Measurements from ENCODE around the gene OPCML.

The OPCML gene

DNA sequence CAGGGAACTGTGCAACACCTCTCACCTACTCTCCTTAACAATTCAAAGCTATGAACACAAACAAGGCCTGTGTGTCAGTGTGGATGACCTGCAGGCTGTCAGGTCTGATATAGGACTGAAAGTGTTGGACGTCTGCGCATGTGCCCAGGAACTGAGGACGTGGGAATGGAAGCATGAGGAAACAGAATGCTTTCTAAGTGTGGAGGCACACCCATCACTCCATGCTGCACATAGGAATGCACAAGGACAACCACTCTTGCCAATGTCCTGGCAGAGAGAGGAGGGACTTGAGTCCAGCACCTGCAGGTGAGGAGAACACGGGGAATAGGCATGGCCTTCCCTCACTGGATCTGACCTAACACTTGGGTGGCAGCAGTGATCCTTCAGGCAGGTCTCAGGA is 874.3 kb downstream of the OPCML start:
- Histone ChIP-seq H3K27ac (ENCODE audit: low read depth, low read length) (no peak overlapping the region), H3K4me3 (ENCODE audit: low read depth, low read length) (no peak overlapping the region), H3K36me3 (ENCODE audit: insufficient read depth, low read length) (no peaks in the 10 kb centered on the region), H3K4me1 (ENCODE audit: control insufficient read depth, insufficient read depth, low read length, unreplicated experiment) (no peaks in the 10 kb centered on the region), H2AFZ (ENCODE audit: low read length, unreplicated experiment) (no peak overlapping the region), H3K79me2 (ENCODE audit: control insufficient read depth, insufficient read depth, low read length, unreplicated experiment) (no peaks in the 10 kb centered on the region), H3K27me3 (ENCODE audit: insufficient read depth, low read length) (no peaks in the 10 kb centered on the region)

GRCh38 chr11:132655187-132655855 is 877.0 kb downstream of the OPCML start:
- no peaks in the 10 kb centered on the region for H3K79me2 ChIP-seq (ENCODE audit: control insufficient read depth, insufficient read depth, low read length, unreplicated experiment)
- H3K4me1 ChIP-seq (ENCODE audit: control insufficient read depth, insufficient read depth, low read length, unreplicated experiment), result no peaks in the 10 kb centered on the region
- no peak overlapping the region for H3K4me3 ChIP-seq (ENCODE audit: low read depth, low read length)
- H3K27ac ChIP-seq (ENCODE audit: low read depth, low read length), result no peak overlapping the region
- H3K27me3 ChIP-seq (ENCODE audit: insufficient read depth, low read length), result no peaks in the 10 kb centered on the region
- no peak overlapping the region for H2AFZ ChIP-seq (ENCODE audit: low read length, unreplicated experiment)
- H3K36me3 ChIP-seq (ENCODE audit: insufficient read depth, low read length), result no peaks in the 10 kb centered on the region

- Histone ChIP-seq H3K4me3 (ENCODE audit: low read depth, low read length) (no peak overlapping the region), H3K27me3 (ENCODE audit: insufficient read depth, low read length) (no peaks in the 10 kb centered on the region), H2AFZ (ENCODE audit: low read length, unreplicated experiment) (no peak overlapping the region), H3K79me2 (ENCODE audit: control insufficient read depth, insufficient read depth, low read length, unreplicated experiment) (no peaks in the 10 kb centered on the region), H3K27ac (ENCODE audit: low read depth, low read length) (no peak overlapping the region), H3K36me3 (ENCODE audit: insufficient read depth, low read length) (no peaks in the 10 kb centered on the region), H3K4me1 (ENCODE audit: control insufficient read depth, insufficient read depth, low read length, unreplicated experiment) (no peaks in the 10 kb centered on the region)
Observed at GRCh38 chr11:132653237-132653636, 879.1 kb downstream of the OPCML start.

DNA sequence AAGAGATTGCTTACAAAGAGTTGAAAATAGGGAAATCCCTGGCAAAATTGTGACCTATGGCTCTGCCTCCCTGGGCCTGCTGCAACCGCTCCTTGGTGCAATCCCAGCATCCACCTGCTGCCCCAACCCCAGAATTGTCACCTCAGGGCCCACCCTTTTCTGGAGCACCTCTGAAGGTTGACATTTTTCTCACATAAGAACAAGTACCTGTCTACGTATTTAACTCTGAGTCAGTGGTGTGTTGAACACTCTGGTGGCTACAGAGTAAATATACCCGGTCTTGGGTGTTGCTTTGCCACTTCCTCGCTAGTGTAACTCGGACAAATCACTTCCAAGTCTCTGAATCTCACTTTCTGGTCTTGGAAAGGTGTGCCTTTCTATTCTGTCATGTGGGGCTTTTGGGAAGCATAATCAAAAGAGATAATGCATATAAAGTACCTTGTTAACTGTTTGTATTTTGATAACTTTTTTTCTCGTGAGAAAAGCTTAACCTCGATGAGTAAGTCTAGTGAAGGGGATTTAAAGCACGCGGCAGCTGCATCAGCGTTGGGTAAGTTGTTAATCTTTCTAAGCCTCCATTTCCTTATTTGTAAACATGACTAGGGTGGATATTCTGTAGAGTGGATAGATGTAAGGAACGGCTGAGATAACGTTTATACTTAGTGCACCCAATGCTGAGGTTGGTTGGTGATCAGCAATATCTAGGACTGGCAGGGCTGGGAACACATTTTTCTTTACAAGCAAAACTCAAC is 881.2 kb downstream of the OPCML start:
- no peaks in the 10 kb centered on the region for H3K36me3 ChIP-seq (ENCODE audit: insufficient read depth, low read length)

DNA sequence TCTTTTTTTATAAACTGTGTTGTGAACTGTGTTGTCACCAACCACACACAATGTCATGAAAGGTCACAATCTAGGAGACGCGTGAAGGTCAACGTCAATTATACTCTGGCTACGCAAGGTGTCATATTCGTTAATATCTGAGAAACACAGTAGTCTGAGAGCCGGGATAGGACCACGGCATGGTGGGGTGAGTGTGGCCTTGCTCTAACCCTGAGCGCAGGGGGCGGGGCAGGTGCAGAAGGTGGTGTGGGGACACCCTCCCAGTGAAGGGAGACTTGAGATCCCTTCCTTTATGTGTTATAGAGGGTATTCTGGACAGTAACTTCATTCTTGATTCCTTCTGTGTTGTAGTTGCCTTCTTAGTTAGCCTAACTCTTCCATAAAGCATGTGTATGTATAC is 883.0 kb downstream of the OPCML start:
- Histone ChIP-seq H3K27me3 (ENCODE audit: insufficient read depth, low read length) (no peaks in the 10 kb centered on the region), H3K36me3 (ENCODE audit: insufficient read depth, low read length) (no peaks in the 10 kb centered on the region), H2AFZ (ENCODE audit: low read length, unreplicated experiment) (no peak overlapping the region)

More for the DNA sequence above, 881.2 kb downstream of the OPCML start:
- Histone ChIP-seq H3K79me2 (ENCODE audit: control insufficient read depth, insufficient read depth, low read length, unreplicated experiment) (no peaks in the 10 kb centered on the region), H2AFZ (ENCODE audit: low read length, unreplicated experiment) (no peak overlapping the region), H3K27me3 (ENCODE audit: insufficient read depth, low read length) (no peaks in the 10 kb centered on the region), H3K4me3 (ENCODE audit: low read depth, low read length) (no peak overlapping the region), H3K4me1 (ENCODE audit: control insufficient read depth, insufficient read depth, low read length, unreplicated experiment) (no peaks in the 10 kb centered on the region), H3K27ac (ENCODE audit: low read depth, low read length) (no peak overlapping the region)

GRCh38 chr11:132648851-132649250 is 883.5 kb downstream of the OPCML start:
- Histone ChIP-seq H3K79me2 (ENCODE audit: control insufficient read depth, insufficient read depth, low read length, unreplicated experiment) (no peaks in the 10 kb centered on the region), H3K4me3 (ENCODE audit: low read depth, low read length) (no peak overlapping the region), H3K27me3 (ENCODE audit: insufficient read depth, low read length) (no peaks in the 10 kb centered on the region), H2AFZ (ENCODE audit: low read length, unreplicated experiment) (no peak overlapping the region), H3K36me3 (ENCODE audit: insufficient read depth, low read length) (no peaks in the 10 kb centered on the region), H3K4me1 (ENCODE audit: control insufficient read depth, insufficient read depth, low read length, unreplicated experiment) (no peaks in the 10 kb centered on the region), H3K27ac (ENCODE audit: low read depth, low read length) (no peak overlapping the region)

More for the DNA sequence above, 883.0 kb downstream of the OPCML start:
- Histone ChIP-seq H3K4me3 (ENCODE audit: low read depth, low read length) (no peak overlapping the region), H3K4me1 (ENCODE audit: control insufficient read depth, insufficient read depth, low read length, unreplicated experiment) (no peaks in the 10 kb centered on the region), H3K27ac (ENCODE audit: low read depth, low read length) (no peak overlapping the region), H3K79me2 (ENCODE audit: control insufficient read depth, insufficient read depth, low read length, unreplicated experiment) (no peaks in the 10 kb centered on the region)

DNA sequence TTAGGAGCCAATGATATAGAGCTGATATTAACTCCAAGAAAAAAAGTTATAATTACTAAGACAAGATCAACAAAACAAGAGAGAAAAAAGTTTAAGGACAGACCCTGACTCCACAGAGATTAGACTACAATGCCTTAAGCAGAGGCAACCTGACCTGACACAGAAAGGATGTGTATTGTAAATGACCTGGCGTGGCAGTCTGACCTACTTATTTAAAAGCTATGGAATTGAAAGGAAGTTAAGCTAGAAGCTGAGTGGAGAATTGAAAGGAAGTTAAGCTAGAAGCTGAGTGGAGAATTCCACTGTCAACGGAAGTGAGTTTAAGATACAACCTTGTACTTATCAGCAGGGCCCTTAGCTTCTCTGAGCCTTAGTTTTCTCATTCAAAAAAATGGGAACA is 885.4 kb downstream of the OPCML start:
- Histone ChIP-seq H3K79me2 (ENCODE audit: control insufficient read depth, insufficient read depth, low read length, unreplicated experiment) (no peaks in the 10 kb centered on the region), H3K27me3 (ENCODE audit: insufficient read depth, low read length) (no peaks in the 10 kb centered on the region), H3K4me1 (ENCODE audit: control insufficient read depth, insufficient read depth, low read length, unreplicated experiment) (no peaks in the 10 kb centered on the region), H3K4me3 (ENCODE audit: low read depth, low read length) (no peak overlapping the region), H3K27ac (ENCODE audit: low read depth, low read length) (no peak overlapping the region), H3K36me3 (ENCODE audit: insufficient read depth, low read length) (no peaks in the 10 kb centered on the region), H2AFZ (ENCODE audit: low read length, unreplicated experiment) (no peak overlapping the region)

DNA sequence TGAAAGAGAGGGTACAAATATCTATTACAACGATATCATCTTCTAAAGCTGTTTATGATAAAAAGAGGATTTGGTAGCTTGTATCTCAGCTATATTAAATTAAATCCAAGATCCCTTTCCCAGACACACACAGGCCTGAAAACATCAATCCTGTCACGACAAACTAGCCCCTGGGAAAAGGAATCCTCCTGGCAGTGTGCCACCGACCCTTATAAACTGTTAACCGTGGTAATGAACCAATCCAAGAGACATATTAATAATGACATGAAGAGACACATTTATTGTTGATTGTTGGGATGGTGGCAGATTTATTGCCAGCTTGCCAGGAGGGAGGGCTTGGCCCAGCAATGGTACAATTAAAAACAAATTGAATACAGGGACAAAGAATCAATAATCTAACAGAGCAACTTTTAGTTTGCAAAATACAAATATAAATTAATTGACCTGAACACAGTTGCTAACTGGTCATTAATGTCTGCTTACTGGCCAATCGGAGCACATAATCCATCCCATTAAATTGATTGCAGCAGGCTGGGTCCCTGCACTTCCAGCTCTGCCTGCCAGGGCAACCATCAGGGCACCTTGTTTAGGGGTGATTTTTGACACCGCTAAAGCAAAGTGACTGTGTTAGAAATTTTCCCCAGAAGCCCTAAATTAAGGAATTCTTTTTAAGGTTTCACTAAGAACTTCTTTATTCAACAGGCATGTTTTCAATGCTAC is 887.6 kb downstream of the OPCML start:
- no peak overlapping the region for H2AFZ ChIP-seq (ENCODE audit: low read length, unreplicated experiment)
- H3K79me2 ChIP-seq (ENCODE audit: control insufficient read depth, insufficient read depth, low read length, unreplicated experiment), result no peaks in the 10 kb centered on the region
- H3K27me3 ChIP-seq (ENCODE audit: insufficient read depth, low read length), result no peaks in the 10 kb centered on the region
- H3K27ac ChIP-seq (ENCODE audit: low read depth, low read length), result no peak overlapping the region
- H3K36me3 ChIP-seq (ENCODE audit: insufficient read depth, low read length), result no peaks in the 10 kb centered on the region
- H3K4me1 ChIP-seq (ENCODE audit: control insufficient read depth, insufficient read depth, low read length, unreplicated experiment), result no peaks in the 10 kb centered on the region
- H3K4me3 ChIP-seq (ENCODE audit: low read depth, low read length), result no peak overlapping the region

- no peak overlapping the region for H3K4me3 ChIP-seq (ENCODE audit: low read depth, low read length)
- no peaks in the 10 kb centered on the region for H3K36me3 ChIP-seq (ENCODE audit: insufficient read depth, low read length)
- H3K27me3 ChIP-seq (ENCODE audit: insufficient read depth, low read length), result no peaks in the 10 kb centered on the region
- no peaks in the 10 kb centered on the region for H3K79me2 ChIP-seq (ENCODE audit: control insufficient read depth, insufficient read depth, low read length, unreplicated experiment)
- no peak overlapping the region for H3K27ac ChIP-seq (ENCODE audit: low read depth, low read length)
- H3K4me1 ChIP-seq (ENCODE audit: control insufficient read depth, insufficient read depth, low read length, unreplicated experiment), result no peaks in the 10 kb centered on the region
- H2AFZ ChIP-seq (ENCODE audit: low read length, unreplicated experiment), result no peak overlapping the region
Observed at GRCh38 chr11:132643239-132643638, 889.1 kb downstream of the OPCML start.

DNA sequence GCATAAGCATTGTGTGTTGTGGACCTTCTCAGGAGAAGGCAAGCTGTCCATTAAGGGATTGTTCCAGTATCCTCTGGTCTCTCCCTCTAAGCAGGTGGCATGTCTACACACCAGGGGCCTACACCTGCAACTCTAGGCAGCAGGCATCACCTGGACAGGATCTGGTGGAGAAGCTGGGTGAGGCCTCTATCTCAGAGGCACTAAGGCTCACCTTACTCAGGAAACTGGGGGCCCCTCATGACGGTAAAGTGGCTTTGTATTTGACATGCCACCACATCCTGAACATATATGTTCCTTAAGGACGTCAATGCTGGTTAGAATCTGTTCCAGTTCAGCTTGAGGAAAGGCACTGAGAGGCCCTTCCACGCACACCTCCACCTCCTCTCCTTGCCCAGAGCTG is 891.3 kb downstream of the OPCML start:
- Histone ChIP-seq H3K4me3 (ENCODE audit: low read depth, low read length) (no peak overlapping the region), H3K4me1 (ENCODE audit: control insufficient read depth, insufficient read depth, low read length, unreplicated experiment) (no peaks in the 10 kb centered on the region), H3K27me3 (ENCODE audit: insufficient read depth, low read length) (no peaks in the 10 kb centered on the region), H3K79me2 (ENCODE audit: control insufficient read depth, insufficient read depth, low read length, unreplicated experiment) (no peaks in the 10 kb centered on the region), H3K27ac (ENCODE audit: low read depth, low read length) (no peak overlapping the region), H2AFZ (ENCODE audit: low read length, unreplicated experiment) (no peak overlapping the region), H3K36me3 (ENCODE audit: insufficient read depth, low read length) (no peaks in the 10 kb centered on the region)
